K562 (cell line): ENCODE data around the gene ROPN1L. TPM values are rescaled to one million over a fixed set of nuclear protein-coding genes. Genes with fewer than 3 reads are reported as not detected.

Source experiments
- ARID1B ChIP-seq: fragments of 450-650 bp; IDR thresholded peaks from 2 replicates; pipeline ENCODE4 v1.6.1; 2016; ENCODE audit warnings: antibody characterized with exemption, mild to moderate bottlenecking, inconsistent platforms
- ELF4 ChIP-seq: fragments of 450-650 bp; formaldehyde crosslinking; IDR thresholded peaks from 2 replicates; pipeline ENCODE4 v1.4.0; 2022; ENCODE audit warnings: missing genetic modification characterization
- ETV5 ChIP-seq: sonication (generic); formaldehyde crosslinking; IDR thresholded peaks from 2 replicates; pipeline ENCODE4 v1.4.0; 2020; ENCODE audit warnings: low read depth, mild to moderate bottlenecking, missing genetic modification reagents
- ETV6 ChIP-seq, 3 experiments: fragments of 150-350 bp in 1 of 3; sonication (generic) in 1 of 3; formaldehyde crosslinking in 1 of 3; IDR thresholded peaks; 2 replicates each; pipeline versions ENCODE4 v1.6.1 to v1.8.0; 2014 to 2022; ENCODE audit warnings: borderline replicate concordance in 2 of 3, low read depth in 2 of 3, antibody characterized with exemption in 1 of 3, low read length in 1 of 3, mild to moderate bottlenecking in 1 of 3, missing genetic modification reagents in 1 of 3
- FOXJ3 ChIP-seq: sonication (generic); formaldehyde crosslinking; IDR thresholded peaks from 2 replicates; pipeline ENCODE4 v1.4.0; 2020; ENCODE audit warnings: mild to moderate bottlenecking, missing genetic modification reagents
- HNRNPH1 ChIP-seq: fragments of 200-400 bp; formaldehyde crosslinking; optimal IDR thresholded peaks from 2 replicates; pipeline ENCODE3; 2017; ENCODE audit warnings: low read depth, mild to moderate bottlenecking, low read length, moderate library complexity
- MCM3 ChIP-seq: fragments of 450-650 bp; IDR thresholded peaks from 2 replicates; pipeline ENCODE4 v1.6.1; 2016
- MCM7 ChIP-seq, 2 experiments: fragments of 450-650 bp; IDR thresholded peaks; 2 replicates each; pipeline ENCODE4 v1.6.1; 2016 to 2018
- PYGO2 ChIP-seq: fragments of 450-650 bp; IDR thresholded peaks from 2 replicates; pipeline ENCODE4 v1.6.1; 2016; ENCODE audit warnings: mild to moderate bottlenecking, missing genetic modification characterization, moderate library complexity, missing compliant biosample characterization
- polyA plus RNA-seq, 8 experiments: library from polyadenylated mRNA; depleted of rRNA in 4 of 8; stranded (reverse) in 5 of 8; unstranded in 3 of 8; fragments of >200 nt; fragmentation: Nextera tagmentation in 2 of 8; fragmentation: Illumina TruSeq in 1 of 8; extraction: Ambion mirVana in 2 of 8; extraction: Trizol in 1 of 8; gene quantifications; 2 replicates each; pipeline versions ENCODE4 v1.2.1 to v1.2.3, GENCODE V29; 2011 to 2014; ENCODE audit warnings: inconsistent platforms in 1 of 8, missing spikeins in 1 of 8
- total RNA-seq, 7 experiments: library from RNA; depleted of rRNA in 6 of 7; stranded (reverse); fragments of >200 nt in 6 of 7; fragmentation: Illumina TruSeq in 2 of 7; extraction: Trizol in 2 of 7; gene quantifications; 2 replicates each; pipeline versions ENCODE4 v1.2.1 to v1.2.3, GENCODE V29; 2011 to 2021; ENCODE audit warnings: low replicate concordance in 1 of 7
- TF ChIP-seq, protein P1 (sequence below): IDR thresholded peaks from 3 replicates; pipeline ENCODE4 v1.6.1; 2011; ENCODE audit warnings: borderline replicate concordance, mild to moderate bottlenecking, moderate library complexity; ENCODE audit not compliant: insufficient read length; ENCODE audit errors: extremely low read depth
- TF ChIP-seq, protein P2 (sequence below): fragments of 450-650 bp; formaldehyde crosslinking; conservative IDR thresholded peaks from 2 replicates; pipeline ENCODE4 v1.4.0; 2022; ENCODE audit warnings: mild to moderate bottlenecking, missing genetic modification characterization
- TF ChIP-seq, protein P3 (sequence below): fragments of 200-800 bp; sonication (Bioruptor generic); IDR thresholded peaks from 2 replicates; pipeline ENCODE4 v1.6.1; 2017; ENCODE audit warnings: missing genetic modification characterization, missing compliant biosample characterization

The ROPN1L gene
- total and polyA plus RNA-seq, 9 of the 15 experiments (the other 6 are each of a cell fraction or from before 2014, with no cell fraction given) = 0.04 to 0.85 (median 0.24) TPM; not detected in 3

DNA sequence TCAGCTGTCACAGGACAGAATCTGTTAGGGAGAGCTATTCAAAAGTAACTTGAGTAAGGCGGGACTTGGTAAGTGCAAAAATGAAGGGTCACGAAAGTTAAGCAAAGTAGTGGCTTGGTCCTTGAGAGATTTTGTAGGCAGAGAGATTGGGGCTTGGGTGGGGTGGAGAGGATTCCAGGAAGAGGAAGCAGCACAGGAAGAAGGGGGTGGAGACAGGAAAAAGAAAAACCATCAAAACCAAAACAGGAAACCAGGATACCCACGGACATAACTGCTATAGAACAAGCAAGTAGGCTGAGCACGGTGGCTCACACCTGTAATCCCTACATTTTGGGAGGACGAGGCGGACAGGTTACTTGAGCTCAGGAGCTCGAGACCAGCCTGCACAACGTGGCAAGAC is 3.7 kb downstream of the ROPN1L start (continued):
- TF ChIP-seq, protein P1, sequence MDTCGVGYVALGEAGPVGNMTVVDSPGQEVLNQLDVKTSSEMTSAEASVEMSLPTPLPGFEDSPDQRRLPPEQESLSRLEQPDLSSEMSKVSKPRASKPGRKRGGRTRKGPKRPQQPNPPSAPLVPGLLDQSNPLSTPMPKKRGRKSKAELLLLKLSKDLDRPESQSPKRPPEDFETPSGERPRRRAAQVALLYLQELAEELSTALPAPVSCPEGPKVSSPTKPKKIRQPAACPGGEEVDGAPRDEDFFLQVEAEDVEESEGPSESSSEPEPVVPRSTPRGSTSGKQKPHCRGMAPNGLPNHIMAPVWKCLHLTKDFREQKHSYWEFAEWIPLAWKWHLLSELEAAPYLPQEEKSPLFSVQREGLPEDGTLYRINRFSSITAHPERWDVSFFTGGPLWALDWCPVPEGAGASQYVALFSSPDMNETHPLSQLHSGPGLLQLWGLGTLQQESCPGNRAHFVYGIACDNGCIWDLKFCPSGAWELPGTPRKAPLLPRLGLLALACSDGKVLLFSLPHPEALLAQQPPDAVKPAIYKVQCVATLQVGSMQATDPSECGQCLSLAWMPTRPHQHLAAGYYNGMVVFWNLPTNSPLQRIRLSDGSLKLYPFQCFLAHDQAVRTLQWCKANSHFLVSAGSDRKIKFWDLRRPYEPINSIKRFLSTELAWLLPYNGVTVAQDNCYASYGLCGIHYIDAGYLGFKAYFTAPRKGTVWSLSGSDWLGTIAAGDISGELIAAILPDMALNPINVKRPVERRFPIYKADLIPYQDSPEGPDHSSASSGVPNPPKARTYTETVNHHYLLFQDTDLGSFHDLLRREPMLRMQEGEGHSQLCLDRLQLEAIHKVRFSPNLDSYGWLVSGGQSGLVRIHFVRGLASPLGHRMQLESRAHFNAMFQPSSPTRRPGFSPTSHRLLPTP = no peak
- TF ChIP-seq MCM7 (IDR thresholded peaks at IDR 0.05) (no peak), PYGO2 (no peak), ETV6 (IDR thresholded peaks at IDR 0.05; ENCODE audit: borderline replicate concordance in 1 of 2, low read depth in 2 of 2, low read length in 1 of 2) (peak; percentile 88 to 97), ETV6 (CRISPR knock-in tag; IDR thresholded peaks at IDR 0.05; ENCODE audit: borderline replicate concordance) (no peak), ARID1B (no peak), MCM3 (no peak), HNRNPH1 (no peak), ELF4 (CRISPR knock-in tag) (peak; percentile 39; the same call in 1 of the 2 replicates), ETV5 (CRISPR knock-in tag) (no peak), FOXJ3 (CRISPR knock-in tag) (no peak)
- TF ChIP-seq, protein P2, sequence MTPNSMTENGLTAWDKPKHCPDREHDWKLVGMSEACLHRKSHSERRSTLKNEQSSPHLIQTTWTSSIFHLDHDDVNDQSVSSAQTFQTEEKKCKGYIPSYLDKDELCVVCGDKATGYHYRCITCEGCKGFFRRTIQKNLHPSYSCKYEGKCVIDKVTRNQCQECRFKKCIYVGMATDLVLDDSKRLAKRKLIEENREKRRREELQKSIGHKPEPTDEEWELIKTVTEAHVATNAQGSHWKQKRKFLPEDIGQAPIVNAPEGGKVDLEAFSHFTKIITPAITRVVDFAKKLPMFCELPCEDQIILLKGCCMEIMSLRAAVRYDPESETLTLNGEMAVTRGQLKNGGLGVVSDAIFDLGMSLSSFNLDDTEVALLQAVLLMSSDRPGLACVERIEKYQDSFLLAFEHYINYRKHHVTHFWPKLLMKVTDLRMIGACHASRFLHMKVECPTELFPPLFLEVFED = peak; percentile 62; the same call in 1 of the 2 replicates
- TF ChIP-seq, protein P3, sequence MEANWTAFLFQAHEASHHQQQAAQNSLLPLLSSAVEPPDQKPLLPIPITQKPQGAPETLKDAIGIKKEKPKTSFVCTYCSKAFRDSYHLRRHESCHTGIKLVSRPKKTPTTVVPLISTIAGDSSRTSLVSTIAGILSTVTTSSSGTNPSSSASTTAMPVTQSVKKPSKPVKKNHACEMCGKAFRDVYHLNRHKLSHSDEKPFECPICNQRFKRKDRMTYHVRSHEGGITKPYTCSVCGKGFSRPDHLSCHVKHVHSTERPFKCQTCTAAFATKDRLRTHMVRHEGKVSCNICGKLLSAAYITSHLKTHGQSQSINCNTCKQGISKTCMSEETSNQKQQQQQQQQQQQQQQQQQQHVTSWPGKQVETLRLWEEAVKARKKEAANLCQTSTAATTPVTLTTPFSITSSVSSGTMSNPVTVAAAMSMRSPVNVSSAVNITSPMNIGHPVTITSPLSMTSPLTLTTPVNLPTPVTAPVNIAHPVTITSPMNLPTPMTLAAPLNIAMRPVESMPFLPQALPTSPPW (CRISPR knock-in tag) = no peak
